ENCODE measurements around the gene GLRX3. TPM values are rescaled to one million over a fixed set of nuclear protein-coding genes. Genes with fewer than 3 reads are reported as not detected.

Gene GLRX3
- total and polyA plus RNA-seq, 8 donors: 1.2 to 80.5 (median 63.7) TPM

DNA sequence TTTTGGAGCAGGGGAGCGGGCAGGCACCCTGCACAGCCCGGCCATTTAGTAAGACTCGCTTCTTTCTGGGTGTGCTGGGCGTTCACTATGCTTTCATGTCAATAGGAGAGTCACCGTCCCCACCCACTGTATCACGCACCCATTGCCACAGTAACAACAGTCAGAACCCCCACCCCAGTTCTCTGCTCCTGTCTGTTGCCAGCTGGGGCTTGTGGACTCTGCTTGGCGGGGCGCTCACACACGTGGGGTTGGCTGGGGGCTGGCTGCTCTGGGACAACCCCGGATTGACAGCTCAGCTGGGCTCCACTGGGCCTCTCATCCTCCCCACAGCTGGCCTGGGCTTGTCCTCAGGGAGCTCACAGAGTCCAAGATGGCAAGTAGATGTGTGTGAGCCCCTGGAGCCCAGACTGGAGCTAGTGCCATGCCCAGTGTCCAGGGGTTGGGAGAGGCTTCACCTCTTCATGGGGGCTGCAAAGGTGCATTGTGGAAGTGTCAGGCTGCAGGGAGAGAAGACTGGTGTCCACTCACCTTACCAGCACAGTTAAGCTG, 59.6 kb downstream of the GLRX3 start:
- no peak overlapping the region for H3K27ac ChIP-seq
- no peaks in the 10 kb centered on the region for H3K9me3 ChIP-seq
- peaks cover 0 to 4% (median 2%) of the 10 kb centered on the region in 4 donors for H3K4me1 ChIP-seq
- WGBS, 5 donors: 68 to 81% (median 80%) methylated on average over 10 of the region's 10 CpGs
- intact Hi-C loops (cut with DNase I; ENCODE audit: low total_unique reads): no loop called here
- no peak overlapping the region for H3K4me3 ChIP-seq
- no peaks in the 10 kb centered on the region for H3K36me3 ChIP-seq
- TF ChIP-seq POLR2A (IDR thresholded peaks at IDR 0.05) (no peak), POLR2AphosphoS5 (IDR thresholded peaks at IDR 0.05) (no peak), EP300 (IDR thresholded peaks at IDR 0.05) (no peak)
- TF ChIP-seq, protein P1, sequence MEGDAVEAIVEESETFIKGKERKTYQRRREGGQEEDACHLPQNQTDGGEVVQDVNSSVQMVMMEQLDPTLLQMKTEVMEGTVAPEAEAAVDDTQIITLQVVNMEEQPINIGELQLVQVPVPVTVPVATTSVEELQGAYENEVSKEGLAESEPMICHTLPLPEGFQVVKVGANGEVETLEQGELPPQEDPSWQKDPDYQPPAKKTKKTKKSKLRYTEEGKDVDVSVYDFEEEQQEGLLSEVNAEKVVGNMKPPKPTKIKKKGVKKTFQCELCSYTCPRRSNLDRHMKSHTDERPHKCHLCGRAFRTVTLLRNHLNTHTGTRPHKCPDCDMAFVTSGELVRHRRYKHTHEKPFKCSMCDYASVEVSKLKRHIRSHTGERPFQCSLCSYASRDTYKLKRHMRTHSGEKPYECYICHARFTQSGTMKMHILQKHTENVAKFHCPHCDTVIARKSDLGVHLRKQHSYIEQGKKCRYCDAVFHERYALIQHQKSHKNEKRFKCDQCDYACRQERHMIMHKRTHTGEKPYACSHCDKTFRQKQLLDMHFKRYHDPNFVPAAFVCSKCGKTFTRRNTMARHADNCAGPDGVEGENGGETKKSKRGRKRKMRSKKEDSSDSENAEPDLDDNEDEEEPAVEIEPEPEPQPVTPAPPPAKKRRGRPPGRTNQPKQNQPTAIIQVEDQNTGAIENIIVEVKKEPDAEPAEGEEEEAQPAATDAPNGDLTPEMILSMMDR (IDR thresholded peaks at IDR 0.05): no peak
- peaks cover 0 to 40% (median 2%) of the 10 kb centered on the region in 3 donors for H3K27me3 ChIP-seq
- DNase-seq: no peak

DNA sequence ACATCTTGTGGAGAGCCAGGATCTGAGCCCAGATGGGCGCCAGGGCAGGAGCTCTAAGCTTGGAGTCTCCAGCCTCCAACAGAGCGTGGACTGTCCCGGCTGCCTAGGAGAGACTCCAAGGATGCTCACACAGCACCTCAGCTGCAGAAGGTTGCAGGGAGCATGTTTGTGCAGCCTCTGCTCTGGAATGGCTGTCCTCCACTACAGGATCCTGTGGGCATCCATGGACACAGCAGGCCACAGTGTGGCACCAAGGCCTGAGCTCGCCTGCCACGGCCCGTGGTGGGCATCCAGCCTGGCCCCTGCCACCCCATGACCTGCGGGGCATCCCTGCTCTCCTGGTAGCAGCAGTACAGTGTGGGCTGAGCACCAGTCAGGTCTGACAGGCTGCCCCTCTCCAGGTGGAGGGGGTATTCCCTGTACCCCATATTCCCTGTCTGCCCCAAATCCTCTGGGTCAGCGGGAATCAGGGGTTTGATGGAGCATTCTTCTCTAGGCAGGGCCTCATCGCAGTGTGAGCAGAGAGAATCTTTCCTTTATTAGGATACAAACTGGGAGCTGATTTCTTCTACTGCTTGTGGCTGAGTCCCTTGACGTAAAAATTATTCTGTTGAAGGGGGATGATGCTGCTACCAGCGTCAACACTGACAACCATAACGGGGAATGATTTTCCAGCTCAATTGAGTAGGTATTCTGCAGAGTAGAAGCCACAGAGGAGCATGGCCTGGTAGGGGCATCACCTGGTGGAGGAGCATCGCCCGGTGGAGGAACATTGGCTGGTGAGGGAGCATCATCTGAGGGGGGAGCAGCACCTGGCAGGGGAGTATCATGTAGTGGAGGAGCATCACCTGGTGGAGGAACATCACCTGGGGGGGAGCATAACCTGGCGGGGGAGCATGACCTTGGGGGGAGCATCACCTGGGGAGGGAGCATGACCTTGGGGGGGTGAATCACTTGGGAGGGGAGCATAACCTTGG, 60.6 kb downstream of the GLRX3 start:
- intact Hi-C loops (cut with DNase I; ENCODE audit: low total_unique reads): no loop called here
- no peak overlapping the region for H3K27ac ChIP-seq
- H3K9me3 ChIP-seq: no peaks in the 10 kb centered on the region
- TF ChIP-seq EP300 (IDR thresholded peaks at IDR 0.05): no peak
- TF ChIP-seq, protein P1 (IDR thresholded peaks at IDR 0.05): no peak
- H3K27me3 ChIP-seq: peaks cover 0 to 35% (median 5%) of the 10 kb centered on the region in 3 donors
- WGBS, 5 donors: 91 to 96% (median 94%) methylated on average over 11 to 15 of the region's 15 CpGs
- H3K4me3 ChIP-seq: no peak overlapping the region
- no peaks in the 10 kb centered on the region for H3K4me1 ChIP-seq
- no peak for DNase-seq
- no peaks in the 10 kb centered on the region for H3K36me3 ChIP-seq

DNA sequence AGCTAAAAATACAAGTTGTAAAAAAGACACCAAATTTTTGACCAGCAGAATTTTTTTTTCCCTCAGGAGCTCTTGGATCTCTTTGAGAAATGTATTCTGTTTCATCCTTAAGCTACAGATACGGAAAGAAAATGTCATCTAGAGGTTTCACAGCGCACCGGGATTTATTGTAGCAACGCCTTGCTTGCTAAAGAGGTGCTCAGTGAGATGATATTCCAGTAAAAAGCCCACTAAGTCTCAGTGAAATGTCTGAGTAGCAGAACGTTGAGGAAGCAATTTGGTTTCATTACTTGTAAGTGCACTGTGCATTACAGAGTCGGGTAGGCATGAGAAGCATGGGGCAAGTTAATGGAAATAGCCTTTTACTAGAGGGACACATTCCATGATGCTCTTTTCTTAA, 62.5 kb downstream of the GLRX3 start:
- intact Hi-C loops (cut with DNase I; ENCODE audit: low total_unique reads): no loop called here
- DNase-seq: no peak
- WGBS, 5 donors: 81 to 89% (median 86%) methylated on average over 6 of the region's 6 CpGs
- no peak overlapping the region for H3K4me3 ChIP-seq
- TF ChIP-seq POLR2AphosphoS5 (IDR thresholded peaks at IDR 0.05): no peak
- no peak for TF ChIP-seq EP300 (IDR thresholded peaks at IDR 0.05)
- TF ChIP-seq, protein P1 (IDR thresholded peaks at IDR 0.05): no peak
- TF ChIP-seq POLR2A (IDR thresholded peaks at IDR 0.05): no peak
- peaks cover 0 to 33% (median 5%) of the 10 kb centered on the region in 3 donors for H3K27me3 ChIP-seq
- H3K27ac ChIP-seq: no peak overlapping the region
- no peaks in the 10 kb centered on the region for H3K9me3 ChIP-seq
- H3K4me1 ChIP-seq: peaks cover 0 to 5% (median 0%) of the 10 kb centered on the region in 4 donors
- H3K36me3 ChIP-seq: no peaks in the 10 kb centered on the region

DNA sequence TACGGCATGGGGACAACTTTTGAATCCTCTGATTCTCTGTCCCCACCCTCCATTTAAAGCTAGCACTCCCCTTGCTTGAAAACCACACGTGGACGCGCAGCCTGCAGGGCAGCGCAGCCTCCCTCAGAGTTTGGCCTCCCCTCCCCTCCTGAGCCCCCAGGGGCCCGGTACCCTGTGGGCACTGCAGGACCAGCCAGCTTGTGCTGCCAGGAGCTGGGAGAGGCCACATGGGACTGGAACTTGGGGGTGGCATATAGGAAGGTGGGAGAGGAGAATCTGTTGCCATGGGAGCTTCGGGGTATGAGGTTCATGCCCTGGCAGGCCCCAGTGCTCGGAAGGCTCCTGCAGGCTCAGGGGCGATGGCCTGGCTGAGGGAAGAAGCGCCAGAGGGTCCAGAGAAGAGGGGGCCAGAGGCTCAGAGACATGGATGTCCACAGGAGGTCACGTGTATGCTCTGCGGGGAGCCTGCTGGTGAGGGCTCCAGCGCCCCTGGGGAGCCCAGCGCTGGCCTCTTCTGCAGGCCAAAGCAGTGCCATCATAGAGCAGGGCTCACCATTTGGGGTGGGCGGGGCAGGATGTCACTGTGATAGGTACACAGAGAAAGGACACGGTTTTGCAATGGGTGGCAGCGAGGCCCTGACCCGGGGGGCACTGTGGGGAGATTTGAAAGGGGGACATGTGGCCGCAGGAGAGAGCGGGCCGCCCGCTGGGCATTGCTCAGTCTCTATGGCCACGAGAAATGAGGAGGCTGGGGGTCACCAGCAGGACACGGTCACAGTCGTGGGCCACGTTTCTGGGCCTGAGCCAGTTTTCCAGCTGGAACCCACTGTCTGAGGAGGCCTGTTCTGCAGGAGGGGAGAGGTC, 64.2 kb downstream of the GLRX3 start:
- WGBS, 5 donors: 75 to 78% (median 77%) methylated on average over 23 to 26 of the region's 26 CpGs
- Histone ChIP-seq H3K27ac (no peak overlapping the region), H3K36me3 (no peaks in the 10 kb centered on the region), H3K27me3 (peaks cover 0 to 46% (median 5%) of the 10 kb centered on the region in 3 donors), H3K9me3 (no peaks in the 10 kb centered on the region), H3K4me3 (no peak overlapping the region), H3K4me1 (peaks cover 0 to 5% (median 0%) of the 10 kb centered on the region in 4 donors)
- DNase-seq: no peak
- intact Hi-C loops (cut with DNase I; ENCODE audit: low total_unique reads): no loop called here
- no peak for TF ChIP-seq POLR2AphosphoS5 (IDR thresholded peaks at IDR 0.05)
- TF ChIP-seq EP300 (IDR thresholded peaks at IDR 0.05): no peak
- TF ChIP-seq POLR2A (IDR thresholded peaks at IDR 0.05): no peak
- TF ChIP-seq, protein P1 (IDR thresholded peaks at IDR 0.05): no peak
